ENCODE results near the gene ZBTB49.
"Not testable (repeated sequence)": the region's sequence is repeated elsewhere in the genome, so short reads cannot be mapped to it uniquely, and the experiment has no call there.

ZBTB49 gene

DNA sequence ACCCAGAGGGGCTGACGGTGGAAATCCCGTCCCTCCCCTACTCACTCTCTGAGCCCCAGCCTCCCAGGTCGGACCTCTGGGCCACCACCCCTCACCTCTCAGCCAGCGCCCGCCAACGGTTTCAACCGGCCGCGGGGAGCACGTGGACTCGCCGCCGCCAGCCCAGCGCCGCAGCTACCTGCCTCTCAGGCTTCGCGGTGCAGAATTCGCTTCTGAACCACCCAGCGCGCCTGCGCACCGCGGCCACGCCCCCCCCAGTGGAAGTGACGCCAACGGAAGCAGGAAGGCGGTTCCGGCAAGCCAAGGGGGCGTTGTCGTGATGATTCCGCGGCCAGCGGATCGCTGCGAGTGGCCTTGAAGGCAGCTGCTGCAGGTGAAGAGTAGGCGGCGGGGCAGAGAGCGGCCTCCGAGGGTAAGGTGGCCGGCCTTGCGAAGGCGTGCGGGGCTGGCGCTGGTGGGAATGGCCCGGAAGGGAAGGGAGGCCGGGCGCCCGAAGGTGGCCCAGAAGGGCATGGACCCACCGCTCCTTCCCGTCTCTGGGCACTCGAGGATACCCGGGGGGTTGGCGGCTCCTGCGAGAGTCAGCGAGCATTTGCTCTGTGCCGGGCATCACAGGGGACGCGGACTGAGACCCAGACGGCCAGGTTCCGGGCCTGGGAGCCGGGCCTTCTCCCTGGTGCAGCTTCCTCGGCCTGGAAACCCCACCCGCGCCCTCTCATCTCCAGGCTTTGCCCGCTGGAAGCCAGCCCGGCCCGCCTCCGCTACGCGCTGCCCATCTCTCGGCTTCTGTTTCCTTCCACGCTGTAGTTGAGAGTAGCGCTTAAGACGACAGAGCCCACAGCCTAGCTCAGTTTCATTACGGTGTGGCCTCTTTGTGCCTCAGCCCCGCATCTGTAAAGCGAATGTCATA is at the start of gene ZBTB49, which contains the start of gene LYAR:
ZBTB49 (plus strand) TSS at position 311 of the 910 bp plus-strand sequence. CDS start 9,695 bp downstream, outside the sequence.
LYAR (minus strand) TSS at position 214 of the 910 bp plus-strand sequence. CDS start 6,412 bp downstream, outside the sequence.
- peak; percentile 86 for DNase-seq
- in situ Hi-C loops (cut with HindIII; ENCODE audit: low pct_ligation_motif_present, low pct_unique_long_range_greater_than_20kb, low sequenced_read_pairs): no loop called here

DNA sequence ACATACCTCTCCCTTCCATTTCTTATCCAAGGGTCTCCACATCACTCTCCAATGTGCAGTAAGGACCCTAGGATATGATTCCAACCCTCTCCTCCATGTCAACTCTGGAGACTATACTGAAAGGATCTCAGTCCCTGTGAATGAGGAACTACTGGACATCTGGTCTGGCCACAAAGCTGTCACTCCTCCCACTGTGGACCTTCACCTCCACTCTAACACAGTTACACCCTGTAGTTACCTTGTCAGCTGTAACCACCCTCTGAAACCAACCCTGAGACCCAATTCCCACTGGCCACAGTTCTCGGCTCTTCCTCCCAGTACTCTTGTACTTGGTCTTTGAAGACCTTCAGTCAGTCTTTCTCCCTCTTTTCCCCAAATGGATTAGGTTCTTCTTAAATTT is 44.9 kb upstream of the ZBTB49 start:
- in situ Hi-C loops (cut with HindIII; ENCODE audit: low pct_ligation_motif_present, low pct_unique_long_range_greater_than_20kb, low sequenced_read_pairs): no loop called here
- no peak for DNase-seq

GRCh38 chr4:4247696-4248028 is 42.4 kb upstream of the ZBTB49 start:
- DNase-seq: no peak
- in situ Hi-C loops (cut with HindIII; ENCODE audit: low pct_ligation_motif_present, low pct_unique_long_range_greater_than_20kb, low sequenced_read_pairs): no loop called here

GRCh38 chr4:4248029-4248884 is 41.8 kb upstream of the ZBTB49 start, which contains the start of gene TMEM128:
Gene TMEM128 (minus strand): TSS chr4:4248223. CDS start chr4:4248202, 21 bp downstream.
- in situ Hi-C loops (cut with HindIII; ENCODE audit: low pct_ligation_motif_present, low pct_unique_long_range_greater_than_20kb, low sequenced_read_pairs): no loop called here
- DNase-seq: peak; percentile 91

- no peak for DNase-seq
- in situ Hi-C loops (cut with HindIII; ENCODE audit: low pct_ligation_motif_present, low pct_unique_long_range_greater_than_20kb, low sequenced_read_pairs): no loop called here
Observed at GRCh38 chr4:4248885-4249203, 41.2 kb upstream of the ZBTB49 start.

GRCh38 chr4:4249342-4249741 is 40.7 kb upstream of the ZBTB49 start:
- in situ Hi-C loops (cut with HindIII; ENCODE audit: low pct_ligation_motif_present, low pct_unique_long_range_greater_than_20kb, low sequenced_read_pairs); DNase-seq: not testable (repeated sequence)

DNA sequence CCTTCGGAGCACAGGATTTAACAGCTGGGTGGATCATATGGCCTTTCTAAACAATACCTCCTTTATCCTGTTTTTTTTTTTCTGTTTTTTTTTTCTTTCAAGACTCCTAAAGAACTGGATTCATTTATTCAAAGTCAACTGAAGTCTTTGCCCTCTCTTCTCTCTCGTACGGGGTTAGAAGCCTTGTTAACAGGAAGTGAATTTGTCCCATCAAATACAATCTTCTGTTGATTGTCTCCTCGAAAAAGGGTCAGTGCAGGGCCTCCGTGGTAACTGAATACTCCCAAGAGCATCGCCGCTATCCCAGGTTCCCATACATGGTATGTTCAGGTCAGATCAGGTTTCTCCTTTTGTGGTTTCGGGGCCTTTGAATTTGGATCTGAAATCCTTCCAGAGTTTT is 40.2 kb upstream of the ZBTB49 start:
- DNase-seq: no peak
- in situ Hi-C loops (cut with HindIII; ENCODE audit: low pct_ligation_motif_present, low pct_unique_long_range_greater_than_20kb, low sequenced_read_pairs): no loop called here

- no peak for DNase-seq
- in situ Hi-C loops (cut with HindIII; ENCODE audit: low pct_ligation_motif_present, low pct_unique_long_range_greater_than_20kb, low sequenced_read_pairs): no loop called here
Observed at GRCh38 chr4:4254199-4254598, 35.9 kb upstream of the ZBTB49 start.

DNA sequence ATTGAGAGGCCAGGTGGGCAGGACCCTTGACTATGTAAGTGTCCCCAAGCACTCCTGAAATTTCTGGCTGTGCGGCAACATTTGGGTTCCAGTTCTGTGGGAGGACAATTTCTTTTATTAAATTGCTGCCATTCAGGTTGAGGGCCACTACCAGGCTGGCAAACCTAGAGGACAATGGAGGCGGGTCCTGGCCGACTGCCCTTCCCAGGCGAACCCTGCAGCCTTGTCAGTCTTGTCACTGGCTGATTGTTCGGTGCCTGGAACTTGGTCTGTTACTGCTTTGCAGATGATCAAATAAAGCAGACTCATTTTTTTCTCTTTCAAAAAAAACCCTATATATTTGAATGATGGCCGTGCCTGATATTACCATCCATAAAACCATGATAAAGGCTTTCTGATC is 35.4 kb upstream of the ZBTB49 start:
- DNase-seq: no peak
- in situ Hi-C loops (cut with HindIII; ENCODE audit: low pct_ligation_motif_present, low pct_unique_long_range_greater_than_20kb, low sequenced_read_pairs): no loop called here

DNA sequence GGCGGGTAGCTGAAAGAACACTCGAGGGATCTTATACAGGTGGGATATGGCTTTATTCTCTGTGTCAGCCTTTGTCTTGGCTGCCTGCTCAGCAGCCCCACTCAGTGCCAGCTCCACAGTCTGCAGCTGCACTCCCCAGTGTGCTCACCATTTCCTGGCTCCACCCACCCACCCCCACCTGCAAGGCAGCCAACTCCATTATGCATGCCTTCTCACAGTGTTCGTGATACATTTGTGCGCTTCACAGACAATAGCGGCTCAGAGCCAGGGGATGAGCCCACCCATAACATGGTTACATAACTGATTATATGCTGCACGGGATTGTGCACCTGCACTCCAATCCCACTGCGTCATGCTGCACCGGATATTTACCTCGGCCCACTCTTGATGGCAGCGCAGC is 33.3 kb upstream of the ZBTB49 start:
- DNase-seq: no peak
- in situ Hi-C loops (cut with HindIII; ENCODE audit: low pct_ligation_motif_present, low pct_unique_long_range_greater_than_20kb, low sequenced_read_pairs): no loop called here

DNA sequence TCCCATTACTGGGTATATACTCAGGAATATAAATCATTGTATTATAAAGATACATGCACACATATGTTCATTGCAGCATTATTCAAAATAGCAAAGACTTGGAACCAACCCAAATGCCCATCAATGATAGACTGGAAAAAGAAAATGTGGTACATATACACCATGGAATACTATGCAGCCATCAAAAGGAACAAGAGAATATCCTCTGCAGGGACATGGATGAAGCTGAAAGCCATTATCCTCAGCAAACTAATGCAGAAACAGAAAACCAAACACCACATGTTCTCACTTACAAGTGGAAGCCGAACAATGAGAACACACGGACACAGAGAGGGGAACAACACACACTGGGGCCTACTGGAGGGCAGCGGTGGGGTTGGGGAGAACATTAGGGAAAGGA is 32.3 kb upstream of the ZBTB49 start:
- in situ Hi-C loops (cut with HindIII; ENCODE audit: low pct_ligation_motif_present, low pct_unique_long_range_greater_than_20kb, low sequenced_read_pairs); DNase-seq: not testable (repeated sequence)

DNA sequence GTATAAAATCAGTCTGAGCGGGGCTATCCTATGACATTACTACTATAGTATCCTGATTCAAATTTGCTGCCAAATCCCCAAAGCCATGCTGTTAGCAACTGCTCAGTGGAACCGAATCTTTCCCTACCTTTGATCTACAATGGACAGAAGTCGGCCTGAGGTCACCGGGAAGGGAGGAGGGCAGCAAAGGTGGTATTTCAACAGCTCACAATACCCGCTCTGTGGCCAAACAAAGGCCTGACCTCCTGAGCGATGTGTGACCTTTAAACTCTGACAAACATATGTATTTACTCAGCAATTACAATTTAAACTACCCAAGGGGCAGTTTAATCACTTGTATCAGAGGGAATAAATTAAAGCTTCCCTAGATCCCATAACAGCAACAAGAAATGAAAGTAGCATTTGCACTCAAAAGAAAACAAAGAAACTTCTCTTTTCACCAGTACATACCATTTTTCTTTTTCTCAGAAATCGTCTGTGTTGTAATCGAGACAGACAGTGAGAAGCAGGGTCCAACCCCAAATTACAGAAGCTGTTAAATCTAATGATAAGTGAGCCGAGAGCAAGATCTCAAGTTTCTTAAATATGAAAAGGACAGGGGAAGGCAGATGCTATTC is 30.5 kb upstream of the ZBTB49 start:
- no peak for DNase-seq
- in situ Hi-C loops (cut with HindIII; ENCODE audit: low pct_ligation_motif_present, low pct_unique_long_range_greater_than_20kb, low sequenced_read_pairs): no loop called here

DNA sequence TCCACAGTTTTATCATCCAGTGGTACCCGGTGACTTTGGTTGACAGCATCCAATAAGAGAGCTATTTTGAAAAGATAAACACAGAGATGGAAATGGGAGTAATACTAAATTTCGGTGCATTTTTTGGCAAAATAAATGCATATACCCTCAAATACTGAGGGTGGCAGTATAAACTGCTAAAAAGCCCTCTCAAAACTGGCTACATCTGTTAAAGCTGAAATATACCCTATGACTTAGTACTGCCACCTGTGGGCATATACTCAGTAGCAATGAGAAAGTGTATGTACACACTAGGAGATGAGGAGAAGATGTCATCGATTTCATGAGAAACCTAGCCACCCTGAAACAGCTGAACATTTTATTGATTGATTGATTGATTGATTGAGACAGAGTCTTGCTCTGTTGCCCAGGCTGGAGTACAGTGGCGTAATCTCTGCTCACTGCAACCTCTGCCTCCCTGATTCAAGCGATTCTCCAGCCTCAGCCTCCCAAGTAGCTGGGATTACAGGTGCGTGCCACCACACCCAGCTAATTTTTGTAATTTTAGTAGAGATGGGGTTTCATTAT is 29.8 kb upstream of the ZBTB49 start:
- peak; percentile 59 for DNase-seq
- in situ Hi-C loops (cut with HindIII; ENCODE audit: low pct_ligation_motif_present, low pct_unique_long_range_greater_than_20kb, low sequenced_read_pairs): no loop called here

DNA sequence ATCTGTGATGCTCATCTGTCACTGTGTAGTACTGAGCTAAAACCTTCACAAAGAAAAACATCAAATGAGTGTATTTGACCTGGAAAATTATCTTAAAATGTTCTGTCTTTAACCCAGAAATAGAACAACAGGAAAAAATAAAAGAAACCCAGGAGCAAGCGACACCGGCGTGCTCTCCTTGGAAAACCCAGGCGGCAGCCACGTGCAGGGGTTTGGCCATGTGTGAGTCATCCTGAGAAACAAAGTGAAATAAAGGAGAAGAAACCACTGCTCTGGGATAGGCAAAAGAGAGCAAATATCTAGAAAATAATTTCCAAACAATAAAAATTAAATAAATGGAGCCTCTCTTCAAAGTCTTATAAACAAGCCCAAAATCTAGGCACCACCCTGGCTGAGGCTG is 22.1 kb upstream of the ZBTB49 start:
- DNase-seq: no peak

GRCh38 chr4:4268776-4269175 is 21.3 kb upstream of the ZBTB49 start:
- DNase-seq: no peak
- in situ Hi-C loops (cut with HindIII; ENCODE audit: low pct_ligation_motif_present, low pct_unique_long_range_greater_than_20kb, low sequenced_read_pairs): no loop called here

More for the DNA sequence above, 22.1 kb upstream of the ZBTB49 start:
- in situ Hi-C loops (cut with HindIII; ENCODE audit: low pct_ligation_motif_present, low pct_unique_long_range_greater_than_20kb, low sequenced_read_pairs): no loop called here

- in situ Hi-C loops (cut with HindIII; ENCODE audit: low pct_ligation_motif_present, low pct_unique_long_range_greater_than_20kb, low sequenced_read_pairs): no loop called here
- DNase-seq: no peak
Observed at GRCh38 chr4:4269331-4269731, 20.7 kb upstream of the ZBTB49 start.

- in situ Hi-C loops (cut with HindIII; ENCODE audit: low pct_ligation_motif_present, low pct_unique_long_range_greater_than_20kb, low sequenced_read_pairs): no loop called here
- DNase-seq: no peak
Observed at GRCh38 chr4:4269856-4270255, 20.2 kb upstream of the ZBTB49 start.

DNA sequence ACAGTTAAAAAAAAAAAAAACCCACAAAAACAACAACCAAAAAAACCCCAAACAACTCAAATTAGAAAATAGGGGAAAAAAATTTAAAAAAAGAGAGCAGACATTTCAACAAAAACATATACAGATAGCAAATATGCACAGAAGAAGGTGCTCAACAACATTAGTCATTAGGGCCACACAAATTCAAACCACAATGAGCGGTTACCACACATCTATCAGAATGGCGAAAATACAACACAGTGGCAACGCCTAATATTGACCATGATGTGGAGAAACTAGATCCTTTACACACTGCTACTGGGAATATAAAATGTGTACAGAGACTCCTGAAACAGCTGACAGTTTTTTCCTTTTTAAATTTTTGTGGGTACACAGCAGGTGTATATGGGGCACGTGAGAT is 19.5 kb upstream of the ZBTB49 start:
- DNase-seq: no peak
- in situ Hi-C loops (cut with HindIII; ENCODE audit: low pct_ligation_motif_present, low pct_unique_long_range_greater_than_20kb, low sequenced_read_pairs): no loop called here

DNA sequence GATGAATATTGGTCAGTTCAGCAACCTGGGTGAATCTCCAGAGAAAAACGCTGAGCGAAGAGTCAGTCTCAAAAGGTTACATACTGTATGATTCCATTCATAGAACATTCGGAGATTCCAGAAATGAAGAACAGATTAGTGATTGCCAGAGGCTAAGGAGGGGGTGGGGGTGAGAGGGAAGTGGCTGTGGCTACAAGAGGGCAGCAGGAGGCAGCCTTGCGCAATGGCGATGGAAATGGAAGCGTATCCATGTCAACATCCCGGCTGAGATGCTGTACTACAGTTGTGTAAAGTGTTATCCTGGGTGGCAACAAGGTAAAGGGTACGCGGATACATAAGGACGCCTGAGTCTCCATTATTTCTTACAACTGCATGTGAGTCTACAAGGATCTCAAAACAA is 18.1 kb upstream of the ZBTB49 start:
- DNase-seq: peak; percentile 3
- in situ Hi-C loops (cut with HindIII; ENCODE audit: low pct_ligation_motif_present, low pct_unique_long_range_greater_than_20kb, low sequenced_read_pairs): no loop called here
